ENCODE data around the gene SGMS2.

The SGMS2 gene

DNA sequence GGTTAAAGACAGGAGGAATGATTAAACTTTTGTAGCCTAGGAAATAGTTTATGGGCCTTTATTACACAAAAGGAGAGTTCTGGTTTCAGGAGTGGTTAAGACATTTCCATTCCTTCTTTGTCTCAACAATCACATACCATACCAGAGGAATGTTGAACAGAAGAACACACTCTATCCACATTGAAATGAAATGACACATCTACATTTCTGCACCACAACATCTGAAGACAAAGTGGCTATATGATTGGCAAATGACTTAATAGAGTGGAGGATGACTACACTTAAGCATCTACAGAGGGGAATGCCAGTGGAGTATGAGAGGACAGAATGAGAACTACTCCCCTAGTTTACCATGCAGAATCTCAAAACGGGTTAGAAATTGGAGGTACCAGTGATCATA is 114.6 kb downstream of the SGMS2 start:
- peak; percentile 30 to 87 for DNase-seq
- Histone ChIP-seq H3K18ac (ENCODE audit: low read length) (no peak overlapping the region), H3K4me3 (ENCODE audit: low read depth, low read length) (no peak overlapping the region), H3K23ac (ENCODE audit: low read length) (no peak overlapping the region), H4K91ac (ENCODE audit: low read depth, low read length) (no peak overlapping the region), H3K79me1 (ENCODE audit: low read length) (no peaks in the 10 kb centered on the region), H2AFZ (ENCODE audit: insufficient read depth, low read length, poor library complexity) (no peak overlapping the region), H3K79me2 (ENCODE audit: control insufficient read depth, insufficient read depth, low read length, poor library complexity) (no peaks in the 10 kb centered on the region), H2BK5ac (ENCODE audit: low read depth, low read length, poor library complexity) (no peak overlapping the region), H4K8ac (ENCODE audit: low read depth, low read length) (no peak overlapping the region), H3K4me1 (ENCODE audit: control insufficient read depth in 1 of 2, insufficient read depth in 2 of 2, low read length in 2 of 2) (no peaks in the 10 kb centered on the region), H3K27ac (ENCODE audit: low read depth, low read length) (no peak overlapping the region), H3K4me2 (ENCODE audit: low read length) (no peak overlapping the region), H2BK120ac (ENCODE audit: insufficient read depth, low read length, poor library complexity) (no peak overlapping the region), H3K27me3 (ENCODE audit: insufficient read depth, low read length) (no peaks in the 10 kb centered on the region), H2AK5ac (ENCODE audit: low read length) (no peak overlapping the region), H3K14ac (ENCODE audit: low read length) (no peak overlapping the region), H3K9me3 (ENCODE audit: insufficient read depth, low read depth, low read length) (no peaks in the 10 kb centered on the region), H3K4ac (ENCODE audit: low read depth, low read length) (no peak overlapping the region), H4K12ac (ENCODE audit: low read depth, low read length) (no peak overlapping the region), H3K9ac (ENCODE audit: low read length) (no peak overlapping the region), H2BK12ac (ENCODE audit: low read length) (no peak overlapping the region), H3K36me3 (ENCODE audit: control insufficient read depth in 1 of 2, insufficient read depth in 2 of 2, low read length in 2 of 2) (no peaks in the 10 kb centered on the region)
- WGBS (ENCODE audit: extremely low coverage, insufficient coverage, insufficient read length) = no CpG with 5 or more reads among the region's 1 CpG

DNA sequence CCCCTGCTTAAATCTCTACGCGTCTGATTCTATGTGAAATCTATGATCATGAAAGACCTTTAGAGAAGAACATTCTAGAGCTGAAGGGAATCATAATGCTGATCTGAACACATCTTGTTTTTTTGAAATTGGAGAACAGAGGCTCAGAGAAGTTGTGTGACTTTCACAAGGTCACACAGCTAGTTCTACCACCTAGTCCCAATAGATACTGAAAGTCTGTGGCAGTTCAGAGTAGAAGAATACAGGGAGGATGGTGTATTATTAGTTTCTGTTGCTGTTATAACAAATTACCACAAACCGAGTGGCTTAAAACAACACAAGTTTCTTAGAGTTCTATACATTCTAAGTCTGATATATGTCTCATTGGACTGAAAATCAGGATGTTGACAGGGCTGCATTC is 121.1 kb downstream of the SGMS2 start:
- Histone ChIP-seq H4K8ac (ENCODE audit: low read depth, low read length) (no peak overlapping the region), H3K4me1 (ENCODE audit: control insufficient read depth in 1 of 2, insufficient read depth in 2 of 2, low read length in 2 of 2) (no peaks in the 10 kb centered on the region), H2AK5ac (ENCODE audit: low read length) (no peak overlapping the region), H4K12ac (ENCODE audit: low read depth, low read length) (no peak overlapping the region), H3K18ac (ENCODE audit: low read length) (no peak overlapping the region), H2AFZ (ENCODE audit: insufficient read depth, low read length, poor library complexity) (no peak overlapping the region), H2BK12ac (ENCODE audit: low read length) (no peak overlapping the region), H3K14ac (ENCODE audit: low read length) (no peak overlapping the region), H3K79me1 (ENCODE audit: low read length) (no peaks in the 10 kb centered on the region), H3K36me3 (ENCODE audit: control insufficient read depth in 1 of 2, insufficient read depth in 2 of 2, low read length in 2 of 2) (no peaks in the 10 kb centered on the region), H3K9me3 (ENCODE audit: insufficient read depth, low read depth, low read length) (no peaks in the 10 kb centered on the region), H3K27me3 (ENCODE audit: insufficient read depth, low read length) (no peaks in the 10 kb centered on the region), H3K4me2 (ENCODE audit: low read length) (no peak overlapping the region), H3K9ac (ENCODE audit: low read length) (no peak overlapping the region), H3K4ac (ENCODE audit: low read depth, low read length) (no peak overlapping the region), H3K79me2 (ENCODE audit: control insufficient read depth, insufficient read depth, low read length, poor library complexity) (no peaks in the 10 kb centered on the region), H3K23ac (ENCODE audit: low read length) (no peak overlapping the region), H3K4me3 (ENCODE audit: low read depth, low read length) (no peak overlapping the region), H3K27ac (ENCODE audit: low read depth, low read length) (no peak overlapping the region), H2BK120ac (ENCODE audit: insufficient read depth, low read length, poor library complexity) (no peak overlapping the region), H2BK5ac (ENCODE audit: low read depth, low read length, poor library complexity) (no peak overlapping the region), H4K91ac (ENCODE audit: low read depth, low read length) (no peak overlapping the region)
- no CpG with 5 or more reads among the region's 3 CpGs for WGBS (ENCODE audit: extremely low coverage, insufficient coverage, insufficient read length)
- DNase-seq = no peak

DNA sequence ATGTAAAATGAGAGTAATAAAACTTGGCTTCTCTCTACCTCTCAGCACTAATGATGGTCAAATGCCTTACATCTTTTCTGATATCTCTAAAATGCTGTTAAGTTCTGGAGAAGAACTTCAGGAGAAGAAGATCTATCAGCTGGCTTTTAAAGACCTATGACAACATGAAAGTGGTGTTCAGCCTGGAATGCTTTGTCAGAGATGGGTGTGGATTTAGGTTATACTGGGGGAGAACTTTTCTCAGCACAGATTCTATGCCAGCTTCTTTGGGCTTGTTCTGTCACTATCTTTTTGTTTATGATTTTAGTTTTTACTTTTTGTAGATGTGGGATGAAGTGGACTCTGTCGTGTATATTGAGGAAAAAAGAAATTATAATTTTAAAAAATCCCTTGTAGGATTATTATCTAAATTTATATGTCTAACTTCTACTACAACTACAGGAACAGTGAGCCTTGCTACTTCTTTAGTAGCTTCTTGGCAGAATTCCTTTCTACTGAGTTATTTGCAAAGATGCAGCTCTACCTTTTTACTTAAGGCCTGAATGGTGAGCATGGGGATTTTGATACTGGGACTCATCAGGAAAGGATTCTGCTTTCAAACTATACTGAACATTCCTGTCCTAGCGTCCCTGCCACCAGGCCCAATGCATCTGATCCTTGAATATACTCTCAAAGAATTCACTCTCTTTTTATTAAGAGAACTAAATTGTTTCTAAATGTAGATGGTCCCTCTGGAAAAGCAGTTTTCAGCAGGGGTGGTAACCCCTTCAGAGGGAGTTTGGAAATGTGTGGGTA is 126.2 kb downstream of the SGMS2 start:
- H2AFZ ChIP-seq (ENCODE audit: insufficient read depth, low read length, poor library complexity) = no peak overlapping the region
- H3K27ac ChIP-seq (ENCODE audit: low read depth, low read length) = no peak overlapping the region
- no peak overlapping the region for H3K14ac ChIP-seq (ENCODE audit: low read length)
- H3K9ac ChIP-seq (ENCODE audit: low read length) = no peak overlapping the region
- H2BK12ac ChIP-seq (ENCODE audit: low read length) = no peak overlapping the region
- no peaks in the 10 kb centered on the region for H3K79me1 ChIP-seq (ENCODE audit: low read length)
- H2BK120ac ChIP-seq (ENCODE audit: insufficient read depth, low read length, poor library complexity) = no peak overlapping the region
- H3K18ac ChIP-seq (ENCODE audit: low read length) = no peak overlapping the region
- DNase-seq = peak; percentile 20 to 54
- H4K91ac ChIP-seq (ENCODE audit: low read depth, low read length) = no peak overlapping the region
- H3K4ac ChIP-seq (ENCODE audit: low read depth, low read length) = no peak overlapping the region
- no peak overlapping the region for H3K23ac ChIP-seq (ENCODE audit: low read length)
- no peaks in the 10 kb centered on the region for H3K9me3 ChIP-seq (ENCODE audit: insufficient read depth, low read depth, low read length)
- no peaks in the 10 kb centered on the region for H3K27me3 ChIP-seq (ENCODE audit: insufficient read depth, low read length)
- no peak overlapping the region for H2BK5ac ChIP-seq (ENCODE audit: low read depth, low read length, poor library complexity)
- no CpG with 5 or more reads among the region's 2 CpGs for WGBS (ENCODE audit: extremely low coverage, insufficient coverage, insufficient read length)
- no peak overlapping the region for H2AK5ac ChIP-seq (ENCODE audit: low read length)
- no peaks in the 10 kb centered on the region for H3K4me1 ChIP-seq (ENCODE audit: control insufficient read depth in 1 of 2, insufficient read depth in 2 of 2, low read length in 2 of 2)
- H3K4me3 ChIP-seq (ENCODE audit: low read depth, low read length) = no peak overlapping the region
- no peak overlapping the region for H3K4me2 ChIP-seq (ENCODE audit: low read length)
- H4K12ac ChIP-seq (ENCODE audit: low read depth, low read length) = no peak overlapping the region
- no peak overlapping the region for H4K8ac ChIP-seq (ENCODE audit: low read depth, low read length)
- H3K36me3 ChIP-seq (ENCODE audit: control insufficient read depth in 1 of 2, insufficient read depth in 2 of 2, low read length in 2 of 2) = no peaks in the 10 kb centered on the region
- no peaks in the 10 kb centered on the region for H3K79me2 ChIP-seq (ENCODE audit: control insufficient read depth, insufficient read depth, low read length, poor library complexity)

DNA sequence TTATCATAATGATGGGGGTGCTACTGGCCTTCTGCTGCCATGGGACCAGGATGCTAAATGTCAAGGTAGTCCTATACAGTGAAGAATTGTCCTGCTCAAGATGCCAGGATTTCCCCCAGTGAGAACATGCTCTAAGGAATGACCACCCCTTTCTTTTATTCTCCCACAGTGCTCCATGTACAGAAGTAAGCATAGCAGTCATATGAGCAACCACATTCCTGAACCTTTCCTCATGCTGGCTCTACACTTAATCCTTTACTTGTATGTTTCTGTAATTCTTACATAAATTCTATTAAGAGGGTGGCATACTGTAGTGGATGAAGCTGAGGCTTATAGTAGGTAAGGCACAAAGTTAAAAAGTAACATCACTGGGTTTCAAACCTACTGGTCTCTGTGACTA is 126.8 kb downstream of the SGMS2 start:
- H3K79me1 ChIP-seq (ENCODE audit: low read length) = no peaks in the 10 kb centered on the region
- H4K8ac ChIP-seq (ENCODE audit: low read depth, low read length) = no peak overlapping the region
- no peak overlapping the region for H2AFZ ChIP-seq (ENCODE audit: insufficient read depth, low read length, poor library complexity)
- no peak overlapping the region for H3K4ac ChIP-seq (ENCODE audit: low read depth, low read length)
- H3K9ac ChIP-seq (ENCODE audit: low read length) = peak overlapping the region; percentile 41
- peak in 1 of 2 donors; percentile 66 for DNase-seq
- H3K23ac ChIP-seq (ENCODE audit: low read length) = no peak overlapping the region
- H3K4me3 ChIP-seq (ENCODE audit: low read depth, low read length) = no peak overlapping the region
- no peak overlapping the region for H2BK5ac ChIP-seq (ENCODE audit: low read depth, low read length, poor library complexity)
- no peak overlapping the region for H4K91ac ChIP-seq (ENCODE audit: low read depth, low read length)
- H2BK12ac ChIP-seq (ENCODE audit: low read length) = no peak overlapping the region
- no peak overlapping the region for H3K4me2 ChIP-seq (ENCODE audit: low read length)
- no peak overlapping the region for H3K14ac ChIP-seq (ENCODE audit: low read length)
- H3K18ac ChIP-seq (ENCODE audit: low read length) = no peak overlapping the region
- no peaks in the 10 kb centered on the region for H3K79me2 ChIP-seq (ENCODE audit: control insufficient read depth, insufficient read depth, low read length, poor library complexity)
- H2BK120ac ChIP-seq (ENCODE audit: insufficient read depth, low read length, poor library complexity) = no peak overlapping the region
- H2AK5ac ChIP-seq (ENCODE audit: low read length) = no peak overlapping the region
- H3K4me1 ChIP-seq (ENCODE audit: control insufficient read depth in 1 of 2, insufficient read depth in 2 of 2, low read length in 2 of 2) = no peaks in the 10 kb centered on the region
- H3K36me3 ChIP-seq (ENCODE audit: control insufficient read depth in 1 of 2, insufficient read depth in 2 of 2, low read length in 2 of 2) = no peaks in the 10 kb centered on the region
- H3K9me3 ChIP-seq (ENCODE audit: insufficient read depth, low read depth, low read length) = no peaks in the 10 kb centered on the region
- H3K27me3 ChIP-seq (ENCODE audit: insufficient read depth, low read length) = no peaks in the 10 kb centered on the region
- no peak overlapping the region for H3K27ac ChIP-seq (ENCODE audit: low read depth, low read length)
- H4K12ac ChIP-seq (ENCODE audit: low read depth, low read length) = no peak overlapping the region
